Measurements from ENCODE around the gene OR8B8. TPM values are rescaled to one million over a fixed set of nuclear protein-coding genes. Genes with fewer than 3 reads are reported as not detected.

The OR8B8 gene
- total RNA-seq, 1 donor from 2014 or later = not detected

GRCh38 chr11:124479561-124479960, 34.1 kb upstream of the OR8B8 start:
- Histone ChIP-seq H3K36me3 (no peaks in the 10 kb centered on the region), H3K4me3 (no peak overlapping the region), H3K27me3 (no peaks in the 10 kb centered on the region), H3K4me1 (no peaks in the 10 kb centered on the region), H3K27ac (no peak overlapping the region), H3K9me3 (no peaks in the 10 kb centered on the region)
- ATAC-seq = no peak
- no peak for TF ChIP-seq CTCF (IDR thresholded peaks at IDR 0.05)
- intact Hi-C loops (cut with DNase I) = no loop called here
- DNase-seq = no peak

- intact Hi-C loops (cut with DNase I) = no loop called here
- ATAC-seq = no peak
- no peak overlapping the region for H3K27ac ChIP-seq
- H3K9me3 ChIP-seq = no peaks in the 10 kb centered on the region
- H3K4me3 ChIP-seq = no peak overlapping the region
- no peaks in the 10 kb centered on the region for H3K27me3 ChIP-seq
- no peaks in the 10 kb centered on the region for H3K36me3 ChIP-seq
- H3K4me1 ChIP-seq = no peaks in the 10 kb centered on the region
- DNase-seq = no peak
- no peak for TF ChIP-seq CTCF (IDR thresholded peaks at IDR 0.05)
These were observed 29.8 kb upstream of the OR8B8 start for GRCh38 chr11:124475265-124475664.

GRCh38 chr11:124474779-124475178, 29.3 kb upstream of the OR8B8 start:
- Histone ChIP-seq H3K4me3 (no peak overlapping the region), H3K27me3 (no peaks in the 10 kb centered on the region), H3K36me3 (no peaks in the 10 kb centered on the region), H3K27ac (no peak overlapping the region), H3K4me1 (no peaks in the 10 kb centered on the region), H3K9me3 (no peaks in the 10 kb centered on the region)
- intact Hi-C loops (cut with DNase I) = no loop called here
- DNase-seq (no peak), ATAC-seq (no peak)
- no peak for TF ChIP-seq CTCF (IDR thresholded peaks at IDR 0.05)

GRCh38 chr11:124474079-124474478, 28.6 kb upstream of the OR8B8 start:
- Histone ChIP-seq H3K4me3 (no peak overlapping the region), H3K27me3 (no peaks in the 10 kb centered on the region), H3K4me1 (no peaks in the 10 kb centered on the region), H3K9me3 (no peaks in the 10 kb centered on the region), H3K36me3 (no peaks in the 10 kb centered on the region), H3K27ac (no peak overlapping the region)
- intact Hi-C loops (cut with DNase I) = no loop called here
- ATAC-seq (no peak), DNase-seq (no peak)
- no peak for TF ChIP-seq CTCF (IDR thresholded peaks at IDR 0.05)

GRCh38 chr11:124473476-124473875, 28.0 kb upstream of the OR8B8 start:
- Histone ChIP-seq H3K9me3 (no peaks in the 10 kb centered on the region), H3K27me3 (no peaks in the 10 kb centered on the region), H3K36me3 (no peaks in the 10 kb centered on the region), H3K4me3 (no peak overlapping the region), H3K4me1 (no peaks in the 10 kb centered on the region), H3K27ac (no peak overlapping the region)
- TF ChIP-seq CTCF (IDR thresholded peaks at IDR 0.05) = no peak
- ATAC-seq (no peak), DNase-seq (no peak)
- intact Hi-C loops (cut with DNase I) = no loop called here

- intact Hi-C loops (cut with DNase I) = no loop called here
- Histone ChIP-seq H3K36me3 (no peaks in the 10 kb centered on the region), H3K4me3 (no peak overlapping the region), H3K4me1 (no peaks in the 10 kb centered on the region), H3K27ac (no peak overlapping the region), H3K9me3 (no peaks in the 10 kb centered on the region), H3K27me3 (no peaks in the 10 kb centered on the region)
- DNase-seq = no peak
- no peak for ATAC-seq
- no peak for TF ChIP-seq CTCF (IDR thresholded peaks at IDR 0.05)
These were observed 25.2 kb upstream of the OR8B8 start for GRCh38 chr11:124470561-124471227.

Measured in upper lobe of right lung (tissue), 1 donor.